GM20000 (cell line): ENCODE results near the gene IREB2.
"Not testable (repeated sequence)": the region's sequence is repeated elsewhere in the genome, so short reads cannot be mapped to it uniquely, and the experiment has no call there.

ENCODE experiments used
- DNase-seq: peaks from one replicate; pipeline ENCODE4 v3.0.0; 2012; ENCODE audit warnings: low spot score
- CTCF ChIP-seq: IDR thresholded peaks from 2 replicates; pipeline ENCODE4 v1.5.1; 2012; ENCODE audit warnings: mild to moderate bottlenecking, control low read depth; ENCODE audit errors: extremely low read depth, missing control alignments

IREB2 gene

GRCh38 chr15:78537266-78537905 is 99.4 kb downstream of the IREB2 start:
- TF ChIP-seq CTCF: no peak
- no peak for DNase-seq

- no peak for DNase-seq
- no peak for TF ChIP-seq CTCF
Observed at GRCh38 chr15:78538358-78538757, 100.3 kb downstream of the IREB2 start.

- not testable (repeated sequence) for DNase-seq
Observed at GRCh38 chr15:78539464-78540140, 101.6 kb downstream of the IREB2 start.

- TF ChIP-seq CTCF: no peak
- DNase-seq: peak; percentile 94
Observed at GRCh38 chr15:78540141-78540870, 102.3 kb downstream of the IREB2 start, which contains the start of gene PSMA4. Gene PSMA4 (plus strand): TSS chr15:78540444. CDS start chr15:78541928, 1,484 bp downstream.

GRCh38 chr15:78540871-78541743 is 103.1 kb downstream of the IREB2 start:
- no peak for TF ChIP-seq CTCF
- peak; percentile 42 for DNase-seq

GRCh38 chr15:78541744-78542034 is 103.7 kb downstream of the IREB2 start:
- no peak for TF ChIP-seq CTCF
- DNase-seq: no peak

- no peak for DNase-seq
- no peak for TF ChIP-seq CTCF
Observed at GRCh38 chr15:78542647-78543046, 104.6 kb downstream of the IREB2 start.
